Hematopoietic multipotent progenitor cell treated with erythropoietin and hydrocortisone succinate and interleukin-3 and kit ligand, for 15 days (in vitro differentiated cells): ENCODE results near the gene PLGLB2.
"Not testable (repeated sequence)": the region's sequence is repeated elsewhere in the genome, so short reads cannot be mapped to it uniquely, and the experiment has no call there.

Experiments used
- DNase-seq: peaks from one replicate; pipeline ENCODE4 v3.0.0-alpha.2; 2015; ENCODE audit warnings: low spot score

PLGLB2 gene

GRCh38 chr2:87747791-87748190 lies at the start of gene PLGLB2:
PLGLB2 (plus strand) TSS chr2:87748087; CDS start chr2:87748154, 67 bp downstream.
- not testable (repeated sequence) for DNase-seq

GRCh38 chr2:87704572-87705323 lies 43.1 kb upstream of the PLGLB2 start:
- DNase-seq, result not testable (repeated sequence)

GRCh38 chr2:87708368-87708767 lies 39.5 kb upstream of the PLGLB2 start:
- not testable (repeated sequence) for DNase-seq

- DNase-seq, result not testable (repeated sequence)
These were observed 19.8 kb upstream of the PLGLB2 start for GRCh38 chr2:87727940-87728599.

- DNase-seq, result not testable (repeated sequence)
These were observed 7.0 kb upstream of the PLGLB2 start for GRCh38 chr2:87740928-87741327.

GRCh38 chr2:87742393-87743108 lies 5.3 kb upstream of the PLGLB2 start:
- not testable (repeated sequence) for DNase-seq

- DNase-seq, result not testable (repeated sequence)
These were observed 4.2 kb upstream of the PLGLB2 start for GRCh38 chr2:87743638-87744037.

- DNase-seq, result not testable (repeated sequence)
These were observed 2.4 kb upstream of the PLGLB2 start for GRCh38 chr2:87745353-87745951.

- not testable (repeated sequence) for DNase-seq
These were observed 637 bp downstream of the PLGLB2 start for GRCh38 chr2:87748524-87748923.

- DNase-seq, result not testable (repeated sequence)
These were observed 2.7 kb downstream of the PLGLB2 start for GRCh38 chr2:87750560-87750959.

- not testable (repeated sequence) for DNase-seq
These were observed 6.9 kb downstream of the PLGLB2 start for GRCh38 chr2:87754759-87755158.
